K562 (cell line): ENCODE measurements around the gene DNAJC30. TPM values are rescaled to one million over a fixed set of nuclear protein-coding genes. Genes with fewer than 3 reads are reported as not detected.

Source experiments
- BACH1 ChIP-seq: fragments of 200-800 bp; sonication (Bioruptor generic); IDR thresholded peaks from 2 replicates; pipeline ENCODE4 v1.6.1; 2016; ENCODE audit warnings: missing genetic modification characterization, missing compliant biosample characterization
- CBFB ChIP-seq: sonication (generic); formaldehyde crosslinking; IDR thresholded peaks from 2 replicates; pipeline ENCODE4 v1.4.0; 2020; ENCODE audit warnings: mild to moderate bottlenecking, missing genetic modification reagents
- CHD1 ChIP-seq: fragments of 200-600 bp; sonication (generic); IDR thresholded peaks from one replicate; pipeline ENCODE4 v1.6.1; 2012; ENCODE audit warnings: mild to moderate bottlenecking, moderate library complexity, low read length, inconsistent platforms
- CREM ChIP-seq: IDR thresholded peaks from 2 replicates; pipeline ENCODE4 v1.6.1; 2014; ENCODE audit warnings: antibody characterized with exemption, low read depth
- CXXC5 ChIP-seq: fragments of 250-450 bp; sonication (Bioruptor Pico); IDR thresholded peaks from 2 replicates; pipeline ENCODE4 v1.8.0; 2022; ENCODE audit warnings: inconsistent platforms, mild to moderate bottlenecking, moderate library complexity
- ELF4 ChIP-seq: fragments of 450-650 bp; formaldehyde crosslinking; IDR thresholded peaks from 2 replicates; pipeline ENCODE4 v1.4.0; 2022; ENCODE audit warnings: missing genetic modification characterization
- ETV5 ChIP-seq: sonication (generic); formaldehyde crosslinking; IDR thresholded peaks from 2 replicates; pipeline ENCODE4 v1.4.0; 2020; ENCODE audit warnings: low read depth, mild to moderate bottlenecking, missing genetic modification reagents
- FOXK2 ChIP-seq, 2 experiments: fragments of 450-650 bp; IDR thresholded peaks in 1 of 2; conservative IDR thresholded peaks in 1 of 2; 2 replicates each; pipeline ENCODE4 v1.6.1; 2016; ENCODE audit warnings: low read depth in 2 of 2, mild to moderate bottlenecking in 1 of 2
- HMG20B ChIP-seq: fragments of 250-450 bp; sonication (Bioruptor Pico); IDR thresholded peaks from 2 replicates; pipeline ENCODE4 v1.5.0; 2021; ENCODE audit warnings: mild to moderate bottlenecking
- HNRNPUL1 ChIP-seq: fragments of 200-400 bp; formaldehyde crosslinking; IDR thresholded peaks from 2 replicates; pipeline ENCODE4 v1.6.1; 2017; ENCODE audit warnings: low read length
- MCM7 ChIP-seq, 2 experiments: fragments of 450-650 bp; IDR thresholded peaks; 2 replicates each; pipeline ENCODE4 v1.6.1; 2016 to 2018
- NCOA1 ChIP-seq: fragments of 450-650 bp; IDR thresholded peaks from 2 replicates; pipeline ENCODE4 v1.6.1; 2016; ENCODE audit warnings: low read depth
- NR2F6 ChIP-seq: fragments of 450-650 bp; formaldehyde crosslinking; IDR thresholded peaks from 2 replicates; pipeline ENCODE4 v1.4.0; 2020; ENCODE audit warnings: mild to moderate bottlenecking
- RBFOX2 ChIP-seq: fragments of 200-400 bp; formaldehyde crosslinking; IDR thresholded peaks from 2 replicates; pipeline ENCODE4 v1.6.1; 2017; ENCODE audit warnings: low read depth, mild to moderate bottlenecking, low read length, moderate library complexity
- RBM17 ChIP-seq: fragments of 200-400 bp; formaldehyde crosslinking; IDR thresholded peaks from 2 replicates; pipeline ENCODE4 v1.6.1; 2017; ENCODE audit warnings: low read depth, mild to moderate bottlenecking, low read length, borderline replicate concordance
- SRSF7 ChIP-seq: fragments of 200-400 bp; formaldehyde crosslinking; optimal IDR thresholded peaks from 2 replicates; pipeline ENCODE3; 2017; ENCODE audit warnings: mild to moderate bottlenecking, low read depth, low read length
- ZNF124 ChIP-seq: sonication (generic); formaldehyde crosslinking; IDR thresholded peaks from 2 replicates; pipeline ENCODE4 v1.8.1; 2022; ENCODE audit warnings: missing genetic modification reagents
- ZNF174 ChIP-seq: fragments of 250-450 bp; sonication (Bioruptor Pico); IDR thresholded peaks from 2 replicates; pipeline ENCODE4 v1.4.0; 2020; ENCODE audit warnings: mild to moderate bottlenecking
- ZNF551 ChIP-seq: fragments of 250-450 bp; sonication (Bioruptor Pico); IDR thresholded peaks from 2 replicates; pipeline ENCODE4 v1.5.0; 2021; ENCODE audit warnings: mild to moderate bottlenecking, moderate library complexity
- ZNF764 ChIP-seq: fragments of 250-450 bp; sonication (Bioruptor Pico); IDR thresholded peaks from 2 replicates; pipeline ENCODE4 v1.4.0; 2020; ENCODE audit warnings: low read depth, mild to moderate bottlenecking, moderate library complexity
- polyA plus RNA-seq, 8 experiments: library from polyadenylated mRNA; depleted of rRNA in 4 of 8; stranded (reverse) in 5 of 8; unstranded in 3 of 8; fragments of >200 nt; fragmentation: Nextera tagmentation in 2 of 8; fragmentation: Illumina TruSeq in 1 of 8; extraction: Ambion mirVana in 2 of 8; extraction: Trizol in 1 of 8; gene quantifications; 2 replicates each; pipeline versions ENCODE4 v1.2.1 to v1.2.3, GENCODE V29; 2011 to 2014; ENCODE audit warnings: inconsistent platforms in 1 of 8, missing spikeins in 1 of 8
- total RNA-seq, 7 experiments: library from RNA; depleted of rRNA in 6 of 7; stranded (reverse); fragments of >200 nt in 6 of 7; fragmentation: Illumina TruSeq in 2 of 7; extraction: Trizol in 2 of 7; gene quantifications; 2 replicates each; pipeline versions ENCODE4 v1.2.1 to v1.2.3, GENCODE V29; 2011 to 2021; ENCODE audit warnings: low replicate concordance in 1 of 7
- TF ChIP-seq, protein P1 (sequence below): fragments of 250-450 bp; sonication (Bioruptor Pico); IDR thresholded peaks from 2 replicates; pipeline ENCODE4 v1.4.0; 2020; ENCODE audit warnings: borderline replicate concordance
- TF ChIP-seq, protein P2 (sequence below): fragments of 200-800 bp; sonication (Bioruptor generic); IDR thresholded peaks from 2 replicates; pipeline ENCODE4 v1.6.1; 2017; ENCODE audit warnings: missing genetic modification characterization, missing compliant biosample characterization
- TF ChIP-seq, protein P3 (sequence below): fragments of 450-650 bp; formaldehyde crosslinking; IDR thresholded peaks from 2 replicates; pipeline ENCODE4 v1.4.0; 2022; ENCODE audit warnings: mild to moderate bottlenecking, moderate library complexity

DNAJC30 gene
- total and polyA plus RNA-seq, 9 of the 15 experiments (the other 6 are each of a cell fraction or from before 2014, with no cell fraction given) = 1.1 to 11.3 (median 4.6) TPM

DNA sequence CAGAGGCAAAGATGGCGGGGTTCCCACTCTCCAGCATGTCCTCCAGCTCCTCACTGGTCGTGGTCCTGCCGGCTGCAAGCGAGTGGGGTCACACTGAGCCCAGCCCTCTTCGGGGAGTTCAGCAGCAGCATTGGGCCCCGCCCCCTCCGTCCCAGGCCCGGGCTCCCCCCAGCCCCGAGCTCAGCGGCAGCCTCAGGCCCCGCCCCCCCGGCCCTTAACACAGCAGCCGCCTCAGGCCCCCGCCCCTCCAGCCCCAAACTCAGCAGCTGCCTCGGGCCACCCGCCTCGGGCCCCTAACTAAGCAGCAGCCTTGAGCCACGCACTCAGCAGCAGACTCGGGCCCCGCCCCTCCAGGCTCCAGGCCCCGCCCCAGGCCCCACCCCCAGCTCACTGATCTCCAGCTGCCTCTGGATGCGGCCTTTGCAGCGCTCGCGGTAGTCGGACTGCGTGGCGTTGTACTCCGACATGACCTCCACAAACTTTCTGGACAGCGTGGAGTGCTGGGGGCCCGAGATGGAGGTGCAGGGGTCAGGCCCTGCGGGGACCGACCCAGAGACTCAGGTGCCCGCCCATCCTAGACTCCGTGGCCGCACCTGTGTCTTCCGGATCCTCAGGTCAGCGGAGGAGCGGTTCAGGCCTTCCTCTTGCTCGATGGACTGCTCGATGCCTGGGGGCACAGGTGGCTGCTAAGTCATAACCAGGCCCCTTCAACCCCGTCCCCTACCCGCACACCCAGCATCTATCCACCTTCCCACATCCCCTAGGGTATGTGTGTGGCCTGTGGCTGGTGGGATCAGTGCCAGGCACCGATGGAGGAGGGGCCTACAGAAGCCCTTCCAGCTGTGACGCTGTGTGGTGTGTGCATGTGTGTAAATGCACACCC, 20.7 kb upstream of the DNAJC30 start (continued):
- no peak for TF ChIP-seq ETV5 (CRISPR knock-in tag)
- no peak for TF ChIP-seq MCM7 (IDR thresholded peaks at IDR 0.05)
- 0 out of 2 replicates have a peak, but pooled peaks have one; percentile 13 for TF ChIP-seq RBFOX2
- TF ChIP-seq, protein P1, sequence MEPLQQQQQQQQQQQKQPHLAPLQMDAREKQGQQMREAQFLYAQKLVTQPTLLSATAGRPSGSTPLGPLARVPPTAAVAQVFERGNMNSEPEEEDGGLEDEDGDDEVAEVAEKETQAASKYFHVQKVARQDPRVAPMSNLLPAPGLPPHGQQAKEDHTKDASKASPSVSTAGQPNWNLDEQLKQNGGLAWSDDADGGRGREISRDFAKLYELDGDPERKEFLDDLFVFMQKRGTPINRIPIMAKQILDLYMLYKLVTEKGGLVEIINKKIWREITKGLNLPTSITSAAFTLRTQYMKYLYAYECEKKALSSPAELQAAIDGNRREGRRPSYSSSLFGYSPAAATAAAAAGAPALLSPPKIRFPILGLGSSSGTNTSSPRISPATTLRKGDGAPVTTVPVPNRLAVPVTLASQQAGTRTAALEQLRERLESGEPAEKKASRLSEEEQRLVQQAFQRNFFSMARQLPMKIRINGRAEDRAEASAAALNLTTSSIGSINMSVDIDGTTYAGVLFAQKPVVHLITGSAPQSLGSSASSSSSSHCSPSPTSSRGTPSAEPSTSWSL = no peak
- 0 out of 2 replicates have a peak, but pooled peaks have one; percentile 16 for TF ChIP-seq CXXC5
- TF ChIP-seq, protein P2, sequence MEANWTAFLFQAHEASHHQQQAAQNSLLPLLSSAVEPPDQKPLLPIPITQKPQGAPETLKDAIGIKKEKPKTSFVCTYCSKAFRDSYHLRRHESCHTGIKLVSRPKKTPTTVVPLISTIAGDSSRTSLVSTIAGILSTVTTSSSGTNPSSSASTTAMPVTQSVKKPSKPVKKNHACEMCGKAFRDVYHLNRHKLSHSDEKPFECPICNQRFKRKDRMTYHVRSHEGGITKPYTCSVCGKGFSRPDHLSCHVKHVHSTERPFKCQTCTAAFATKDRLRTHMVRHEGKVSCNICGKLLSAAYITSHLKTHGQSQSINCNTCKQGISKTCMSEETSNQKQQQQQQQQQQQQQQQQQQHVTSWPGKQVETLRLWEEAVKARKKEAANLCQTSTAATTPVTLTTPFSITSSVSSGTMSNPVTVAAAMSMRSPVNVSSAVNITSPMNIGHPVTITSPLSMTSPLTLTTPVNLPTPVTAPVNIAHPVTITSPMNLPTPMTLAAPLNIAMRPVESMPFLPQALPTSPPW = peak; percentile 49; the same call in 1 of the 2 replicates
- TF ChIP-seq NCOA1 = no peak
- TF ChIP-seq SRSF7 = no peak
- TF ChIP-seq HNRNPUL1 = no peak
- no peak for TF ChIP-seq HMG20B (CRISPR knock-in tag)
- TF ChIP-seq NR2F6 = no peak
- no peak for TF ChIP-seq CBFB
- TF ChIP-seq, protein P3, sequence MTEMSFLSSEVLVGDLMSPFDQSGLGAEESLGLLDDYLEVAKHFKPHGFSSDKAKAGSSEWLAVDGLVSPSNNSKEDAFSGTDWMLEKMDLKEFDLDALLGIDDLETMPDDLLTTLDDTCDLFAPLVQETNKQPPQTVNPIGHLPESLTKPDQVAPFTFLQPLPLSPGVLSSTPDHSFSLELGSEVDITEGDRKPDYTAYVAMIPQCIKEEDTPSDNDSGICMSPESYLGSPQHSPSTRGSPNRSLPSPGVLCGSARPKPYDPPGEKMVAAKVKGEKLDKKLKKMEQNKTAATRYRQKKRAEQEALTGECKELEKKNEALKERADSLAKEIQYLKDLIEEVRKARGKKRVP (CRISPR knock-in tag) = no peak
- TF ChIP-seq ZNF174 = no peak
- TF ChIP-seq ZNF124 = no peak
- no peak for TF ChIP-seq FOXK2 (conservative IDR thresholded peaks at IDR 0.05 in 1 of 2, IDR thresholded peaks at IDR 0.05 in 1 of 2; ENCODE audit: low read depth in 2 of 2)
- TF ChIP-seq ELF4 = no peak
- no peak for TF ChIP-seq RBM17
- no peak for TF ChIP-seq CREM
- TF ChIP-seq BACH1 (tag) = no peak
- no peak for TF ChIP-seq ZNF764 (CRISPR knock-in tag)
- no peak for TF ChIP-seq CHD1
- no peak for TF ChIP-seq ZNF551 (CRISPR knock-in tag)
